Activated naive CD8-positive, alpha-beta T cell (primary cell): ENCODE measurements around the gene ATP6AP1.
A peak's percentile ranks its signal among the peaks of the same experiment; 100 is the strongest.
"Not testable (repeated sequence)": the region's sequence is repeated elsewhere in the genome, so short reads cannot be mapped to it uniquely, and the experiment has no call there.

Experiments
- H3K27ac Mint-ChIP-seq: one replicate; pipeline ENCODE4 v1.8.0; 2021; ENCODE audit warnings: mixed read lengths
- H3K27me3 Mint-ChIP-seq: one replicate; pipeline ENCODE4 v1.8.0; 2021; ENCODE audit warnings: mixed read lengths
- H3K36me3 Mint-ChIP-seq: one replicate; pipeline ENCODE4 v1.8.0; 2021; ENCODE audit warnings: mixed read lengths
- H3K4me1 Mint-ChIP-seq: one replicate; pipeline ENCODE4 v1.8.0; 2021; ENCODE audit warnings: low read depth, mixed read lengths
- H3K4me3 Mint-ChIP-seq: one replicate; pipeline ENCODE4 v1.8.0; 2021; ENCODE audit warnings: mild to moderate bottlenecking, mixed read lengths
- H3K9me3 Mint-ChIP-seq: one replicate; pipeline ENCODE4 v1.8.0; 2021; ENCODE audit warnings: low read depth, mixed read lengths

Gene ATP6AP1

GRCh38 chrX:154428176-154429171 is at the start of gene ATP6AP1:
Gene ATP6AP1 (plus strand): TSS chrX:154428677. CDS start chrX:154428693, 16 bp downstream.
- no peaks in the 10 kb centered on the region for H3K36me3 Mint-ChIP-seq
- H3K27me3 Mint-ChIP-seq = no peaks in the 10 kb centered on the region
- no peaks in the 10 kb centered on the region for H3K9me3 Mint-ChIP-seq
- H3K4me1 Mint-ChIP-seq = peaks cover 22% of the 10 kb centered on the region
- H3K4me3 Mint-ChIP-seq = peak within 1 kb of the TSS; percentile 78
- peak within 1 kb of the TSS; percentile 75 for H3K27ac Mint-ChIP-seq

- Mint-ChIP-seq H3K4me1 (peaks cover 12% of the 10 kb centered on the region), H3K9me3 (no peaks in the 10 kb centered on the region), H3K27me3 (no peaks in the 10 kb centered on the region), H3K4me3 (peak within 1 kb of the TSS; percentile 93), H3K36me3 (no peaks in the 10 kb centered on the region), H3K27ac (peak within 1 kb of the TSS; percentile 91)
These were observed 49.5 kb upstream of the ATP6AP1 start, which contains the start of gene EMD for GRCh38 chrX:154378799-154379568. Gene EMD (plus strand): TSS chrX:154379295. CDS start chrX:154379485, 190 bp downstream.

- H3K27ac Mint-ChIP-seq = peak overlapping the region; percentile 91
- H3K9me3 Mint-ChIP-seq = no peaks in the 10 kb centered on the region
- peaks cover 12% of the 10 kb centered on the region for H3K4me1 Mint-ChIP-seq
- no peaks in the 10 kb centered on the region for H3K36me3 Mint-ChIP-seq
- peak overlapping the region; percentile 93 for H3K4me3 Mint-ChIP-seq
- no peaks in the 10 kb centered on the region for H3K27me3 Mint-ChIP-seq
These were observed 48.9 kb upstream of the ATP6AP1 start for GRCh38 chrX:154379569-154379951.

- Mint-ChIP-seq H3K36me3 (no peaks in the 10 kb centered on the region), H3K27ac (peak overlapping the region; percentile 91)
These were observed 48.3 kb upstream of the ATP6AP1 start for GRCh38 chrX:154380153-154380552.

GRCh38 chrX:154380787-154381186 is 47.7 kb upstream of the ATP6AP1 start:
- Mint-ChIP-seq H3K27me3 (no peaks in the 10 kb centered on the region), H3K4me3 (peak overlapping the region; percentile 93), H3K36me3 (no peaks in the 10 kb centered on the region), H3K9me3 (no peaks in the 10 kb centered on the region), H3K4me1 (peaks cover 12% of the 10 kb centered on the region), H3K27ac (peak overlapping the region; percentile 91)

More at GRCh38 chrX:154380153-154380552, 48.3 kb upstream of the ATP6AP1 start:
- Mint-ChIP-seq H3K4me1 (peaks cover 12% of the 10 kb centered on the region), H3K9me3 (no peaks in the 10 kb centered on the region), H3K4me3 (peak overlapping the region; percentile 93), H3K27me3 (no peaks in the 10 kb centered on the region)

- H3K27me3 Mint-ChIP-seq = no peaks in the 10 kb centered on the region
- H3K36me3 Mint-ChIP-seq = no peaks in the 10 kb centered on the region
- H3K9me3 Mint-ChIP-seq = no peaks in the 10 kb centered on the region
- H3K4me1 Mint-ChIP-seq = peaks cover 12% of the 10 kb centered on the region
- no peak overlapping the region for H3K27ac Mint-ChIP-seq
- peak overlapping the region; percentile 23 for H3K4me3 Mint-ChIP-seq
These were observed 47.2 kb upstream of the ATP6AP1 start for GRCh38 chrX:154381271-154381670.

GRCh38 chrX:154382483-154383069 is 45.9 kb upstream of the ATP6AP1 start:
- H3K27ac Mint-ChIP-seq = no peak overlapping the region
- H3K4me3 Mint-ChIP-seq = peak overlapping the region; percentile 17
- peaks cover 9% of the 10 kb centered on the region for H3K4me1 Mint-ChIP-seq
- H3K9me3 Mint-ChIP-seq = no peaks in the 10 kb centered on the region
- no peaks in the 10 kb centered on the region for H3K27me3 Mint-ChIP-seq
- H3K36me3 Mint-ChIP-seq = no peaks in the 10 kb centered on the region

GRCh38 chrX:154383359-154384283 is 44.9 kb upstream of the ATP6AP1 start:
- H3K27ac Mint-ChIP-seq = no peak overlapping the region
- H3K4me3 Mint-ChIP-seq = no peak overlapping the region
- no peaks in the 10 kb centered on the region for H3K9me3 Mint-ChIP-seq
- no peaks in the 10 kb centered on the region for H3K36me3 Mint-ChIP-seq
- no peaks in the 10 kb centered on the region for H3K27me3 Mint-ChIP-seq
- H3K4me1 Mint-ChIP-seq = peaks cover 7% of the 10 kb centered on the region

GRCh38 chrX:154384284-154384892 is 44.1 kb upstream of the ATP6AP1 start:
- no peak overlapping the region for H3K4me3 Mint-ChIP-seq
- H3K4me1 Mint-ChIP-seq = peaks cover 7% of the 10 kb centered on the region
- no peaks in the 10 kb centered on the region for H3K9me3 Mint-ChIP-seq
- no peaks in the 10 kb centered on the region for H3K36me3 Mint-ChIP-seq
- H3K27me3 Mint-ChIP-seq = no peaks in the 10 kb centered on the region
- no peak overlapping the region for H3K27ac Mint-ChIP-seq

GRCh38 chrX:154388094-154388493 is 40.4 kb upstream of the ATP6AP1 start:
- not testable (repeated sequence) for H3K4me1 Mint-ChIP-seq, H3K9me3 Mint-ChIP-seq, H3K27me3 Mint-ChIP-seq, H3K36me3 Mint-ChIP-seq, H3K4me3 Mint-ChIP-seq, H3K27ac Mint-ChIP-seq

GRCh38 chrX:154388649-154389048 is 39.8 kb upstream of the ATP6AP1 start:
- not testable (repeated sequence) for H3K36me3 Mint-ChIP-seq, H3K9me3 Mint-ChIP-seq, H3K4me3 Mint-ChIP-seq, H3K27ac Mint-ChIP-seq, H3K4me1 Mint-ChIP-seq, H3K27me3 Mint-ChIP-seq

- not testable (repeated sequence) for H3K9me3 Mint-ChIP-seq, H3K27ac Mint-ChIP-seq, H3K4me1 Mint-ChIP-seq, H3K27me3 Mint-ChIP-seq, H3K36me3 Mint-ChIP-seq, H3K4me3 Mint-ChIP-seq
These were observed 38.4 kb upstream of the ATP6AP1 start for GRCh38 chrX:154389812-154390747.

- not testable (repeated sequence) for H3K4me1 Mint-ChIP-seq, H3K27me3 Mint-ChIP-seq, H3K9me3 Mint-ChIP-seq, H3K27ac Mint-ChIP-seq
- Mint-ChIP-seq H3K36me3 (peaks cover 16% of the 10 kb centered on the region), H3K4me3 (peak overlapping the region; percentile 38)
These were observed 32.1 kb upstream of the ATP6AP1 start for GRCh38 chrX:154396363-154396762.
